HepG2 (cell line): Measurements from ENCODE around the gene GPAT3. TPM values are rescaled to one million over a fixed set of nuclear protein-coding genes. Genes with fewer than 3 reads are reported as not detected.

Source experiments
- AKNA ChIP-seq: sonication (generic); formaldehyde crosslinking; IDR thresholded peaks from 2 replicates; pipeline ENCODE4 v1.4.0; 2020; ENCODE audit warnings: missing genetic modification reagents, borderline replicate concordance
- BHLHE40 ChIP-seq: IDR thresholded peaks from 2 replicates; pipeline ENCODE4 v1.6.1; 2011; ENCODE audit warnings: low read length, improper control_type of control experiment
- BRD4 ChIP-seq: sonication (generic); formaldehyde crosslinking; IDR thresholded peaks from 2 replicates; pipeline ENCODE4 v1.4.0; 2020; ENCODE audit warnings: missing genetic modification reagents
- FOXM1 ChIP-seq: sonication (generic); formaldehyde crosslinking; IDR thresholded peaks from 2 replicates; pipeline ENCODE4 v1.5.0; 2020; ENCODE audit warnings: missing genetic modification reagents
- FOXP4 ChIP-seq: sonication (generic); formaldehyde crosslinking; IDR thresholded peaks from 2 replicates; pipeline ENCODE4 v1.4.0; 2020; ENCODE audit warnings: missing genetic modification reagents
- GATA4 ChIP-seq: sonication (generic); IDR thresholded peaks from 2 replicates; pipeline ENCODE4 v1.6.1; 2016; ENCODE audit warnings: antibody characterized with exemption, low read depth, borderline replicate concordance
- GZF1 ChIP-seq: sonication (generic); formaldehyde crosslinking; IDR thresholded peaks from 2 replicates; pipeline ENCODE4 v1.5.1; 2020; ENCODE audit warnings: mild to moderate bottlenecking, missing genetic modification reagents
- HMGXB3 ChIP-seq: sonication (generic); formaldehyde crosslinking; IDR thresholded peaks from 2 replicates; pipeline ENCODE4 v1.4.0; 2020; ENCODE audit warnings: missing genetic modification reagents, borderline replicate concordance
- KDM2A ChIP-seq: sonication (generic); formaldehyde crosslinking; IDR thresholded peaks from 2 replicates; pipeline ENCODE4 v1.4.0; 2020; ENCODE audit warnings: low read depth, missing genetic modification reagents, borderline replicate concordance
- KDM6A ChIP-seq: IDR thresholded peaks from 2 replicates; pipeline ENCODE4 v1.6.1; 2016; ENCODE audit warnings: low read depth
- KLF11 ChIP-seq: IDR thresholded peaks from 2 replicates; pipeline ENCODE4 v1.6.1; 2016; ENCODE audit warnings: missing compliant biosample characterization
- KLF9 ChIP-seq: IDR thresholded peaks from 2 replicates; pipeline ENCODE4 v1.6.1; 2016; ENCODE audit warnings: low read depth
- MBNL3 ChIP-seq: fragments of 250-450 bp; sonication (Bioruptor Pico); conservative IDR thresholded peaks from 2 replicates; pipeline ENCODE4 v1.8.0; 2022; ENCODE audit warnings: mild to moderate bottlenecking, inconsistent platforms
- PRMT3 ChIP-seq: sonication (generic); formaldehyde crosslinking; IDR thresholded peaks from 2 replicates; pipeline ENCODE4 v1.8.1; 2022; ENCODE audit warnings: low read depth, mild to moderate bottlenecking, moderate library complexity, missing genetic modification reagents, borderline replicate concordance
- SNRNP70 ChIP-seq: fragments of 200-400 bp; formaldehyde crosslinking; IDR thresholded peaks from 2 replicates; pipeline ENCODE4 v1.6.1; 2017; ENCODE audit warnings: mild to moderate bottlenecking, low read depth, low read length, moderate library complexity
- ZBTB42 ChIP-seq: sonication (generic); formaldehyde crosslinking; IDR thresholded peaks from 2 replicates; pipeline ENCODE4 v1.5.0; 2020; ENCODE audit warnings: mild to moderate bottlenecking, missing genetic modification reagents
- ZNF17 ChIP-seq: sonication (generic); formaldehyde crosslinking; IDR thresholded peaks from 2 replicates; pipeline ENCODE4 v1.5.0; 2020; ENCODE audit warnings: mild to moderate bottlenecking, missing genetic modification reagents
- ZNF337 ChIP-seq: sonication (generic); formaldehyde crosslinking; IDR thresholded peaks from 2 replicates; pipeline ENCODE4 v1.5.1; 2020; ENCODE audit warnings: missing genetic modification reagents, low read depth, mild to moderate bottlenecking, borderline replicate concordance
- ZNF782 ChIP-seq: sonication (generic); formaldehyde crosslinking; IDR thresholded peaks from 2 replicates; pipeline ENCODE4 v1.4.0; 2020; ENCODE audit warnings: missing genetic modification reagents, mild to moderate bottlenecking, borderline replicate concordance
- polyA plus RNA-seq, 8 experiments: library from polyadenylated mRNA; depleted of rRNA in 3 of 8; stranded (reverse) in 7 of 8; unstranded in 1 of 8; fragments of >200 nt; fragmentation: Illumina TruSeq in 4 of 8; extraction: Trizol in 4 of 8; gene quantifications; 2 replicates each; pipeline versions ENCODE4 v1.2.1 to v1.2.3, GENCODE V29; 2011 to 2016; ENCODE audit warnings: low read depth in 4 of 8, missing spikeins in 1 of 8, mixed read lengths in 1 of 8; ENCODE audit not compliant: insufficient read depth in 1 of 8
- total RNA-seq, 5 experiments: library from RNA; depleted of rRNA; stranded (reverse); fragments of >200 nt; fragmentation: Illumina TruSeq; extraction: Trizol; gene quantifications; 2 replicates each; pipeline ENCODE4 v1.2.3, GENCODE V29; 2016; ENCODE audit warnings: low read depth in 1 of 5

Gene GPAT3
- total and polyA plus RNA-seq, 2 of the 13 experiments (the other 11 are each of a cell fraction or from before 2014, with no cell fraction given), result 2.4 to 2.6 TPM

- no peak for TF ChIP-seq HMGXB3 (CRISPR knock-in tag)
- no peak for TF ChIP-seq KDM6A (CRISPR knock-in tag)
- TF ChIP-seq MBNL3 (CRISPR knock-in tag), result no peak
- no peak for TF ChIP-seq FOXM1 (CRISPR knock-in tag)
- TF ChIP-seq GZF1 (CRISPR knock-in tag), result no peak
- no peak for TF ChIP-seq KLF11 (CRISPR knock-in tag)
- no peak for TF ChIP-seq GATA4
- no peak for TF ChIP-seq AKNA (CRISPR knock-in tag)
- TF ChIP-seq SNRNP70, result no peak
- no peak; the same call in 1 of the 2 replicates for TF ChIP-seq BHLHE40
- TF ChIP-seq BRD4 (CRISPR knock-in tag), result no peak
- no peak for TF ChIP-seq ZNF782 (CRISPR knock-in tag)
- no peak for TF ChIP-seq ZNF337
- 0 out of 2 replicates have a peak, but pooled peaks have one; percentile 29 for TF ChIP-seq FOXP4 (CRISPR knock-in tag)
- no peak for TF ChIP-seq ZBTB42
- no peak for TF ChIP-seq ZNF17
- TF ChIP-seq KDM2A (CRISPR knock-in tag), result peak; percentile 82
- no peak for TF ChIP-seq KLF9 (CRISPR knock-in tag)
- TF ChIP-seq PRMT3, result no peak
These were observed at the start of gene GPAT3 (continued) for GRCh38 chr4:83535520-83536361.
